Stimulated activated CD8-positive, alpha-beta memory T cell treated with anti-CD3 and anti-CD28 coated beads, Interleukin-12 subunit alpha, Interleukin-12 subunit beta, amount 100 ng/mL, for 24 hours (primary cell): Measurements from ENCODE around the gene DIRAS1.
"Not testable (repeated sequence)": the region's sequence is repeated elsewhere in the genome, so short reads cannot be mapped to it uniquely, and the experiment has no call there.

Experiments
- DNase-seq: peaks from one replicate; pipeline ENCODE4 v3.0.0-alpha.2; 2020; ENCODE audit errors: extremely low read depth

Gene DIRAS1

GRCh38 chr19:2678044-2678671 lies 43.0 kb downstream of the DIRAS1 start:
- no peak for DNase-seq

GRCh38 chr19:2676823-2677222 lies 44.3 kb downstream of the DIRAS1 start:
- DNase-seq = no peak

- no peak for DNase-seq
These were observed 45.3 kb downstream of the DIRAS1 start for GRCh38 chr19:2675892-2676291.

- DNase-seq = no peak
These were observed 51.0 kb downstream of the DIRAS1 start for GRCh38 chr19:2670217-2670616.

- no peak for DNase-seq
These were observed 52.9 kb downstream of the DIRAS1 start for GRCh38 chr19:2668175-2668763.

- not testable (repeated sequence) for DNase-seq
These were observed 53.8 kb downstream of the DIRAS1 start for GRCh38 chr19:2667349-2667748.

- no peak for DNase-seq
These were observed 54.7 kb downstream of the DIRAS1 start for GRCh38 chr19:2666344-2666994.

GRCh38 chr19:2665103-2665502 lies 56.1 kb downstream of the DIRAS1 start:
- DNase-seq = no peak
